DMS53 treated with DMSO at 0.1 percent for 48 hours (cell line): ENCODE measurements around the gene OSBP2.

ENCODE experiments used
- DNase-seq: peaks from one replicate; lab custom pipeline; 2025; ENCODE audit not compliant: unreplicated experiment; lab: John Stamatoyannopoulos, UW

Gene OSBP2

GRCh38 chr22:30879415-30879797 is 184.7 kb downstream of the OSBP2 start:
- DNase-seq = no peak

GRCh38 chr22:30880181-30880601 is 185.5 kb downstream of the OSBP2 start:
- no peak for DNase-seq

- no peak for DNase-seq
Measured at GRCh38 chr22:30880847-30881246, 186.2 kb downstream of the OSBP2 start.

- DNase-seq = no peak
Measured at GRCh38 chr22:30881361-30882183, 186.9 kb downstream of the OSBP2 start.

GRCh38 chr22:30882184-30882717 is 187.6 kb downstream of the OSBP2 start:
- no peak for DNase-seq

GRCh38 chr22:30882974-30883533 is 188.4 kb downstream of the OSBP2 start:
- DNase-seq = no peak

GRCh38 chr22:30883586-30884145 is 189.0 kb downstream of the OSBP2 start:
- DNase-seq = no peak

- no peak for DNase-seq
Measured at GRCh38 chr22:30884211-30885000, 189.7 kb downstream of the OSBP2 start.

GRCh38 chr22:30885001-30885366 is 190.3 kb downstream of the OSBP2 start:
- DNase-seq = no peak

- no peak for DNase-seq
Measured at GRCh38 chr22:30885591-30885990, 190.9 kb downstream of the OSBP2 start.

GRCh38 chr22:30887453-30887852 is 192.8 kb downstream of the OSBP2 start:
- no peak for DNase-seq

- no peak for DNase-seq
Measured at GRCh38 chr22:30887861-30888260, 193.2 kb downstream of the OSBP2 start.

GRCh38 chr22:30889268-30889995 is 194.8 kb downstream of the OSBP2 start:
- DNase-seq = no peak

- DNase-seq = no peak
Measured at GRCh38 chr22:30889996-30890480, 195.4 kb downstream of the OSBP2 start.

GRCh38 chr22:30890686-30891442 is 196.2 kb downstream of the OSBP2 start:
- DNase-seq = no peak

GRCh38 chr22:30891443-30891755 is 196.7 kb downstream of the OSBP2 start:
- no peak for DNase-seq

- no peak for DNase-seq
Measured at GRCh38 chr22:30891781-30892180, 197.1 kb downstream of the OSBP2 start.

GRCh38 chr22:30892286-30892685 is 197.6 kb downstream of the OSBP2 start:
- DNase-seq = no peak

GRCh38 chr22:30892731-30893221 is 198.1 kb downstream of the OSBP2 start:
- no peak for DNase-seq
